ACHN (cell line): Measurements from ENCODE around the gene PBX3.

Source experiments
- DNase-seq: peaks from one replicate; pipeline ENCODE4 v3.0.0-alpha.2; 2015
- in situ Hi-C: cut with HindIII; loops from 2 replicates; pipeline ENCODE4 v1.10.0; 2017; ENCODE audit warnings: low sequenced_read_pairs, low pct_ligation_motif_present, low pct_unique_long_range_greater_than_20kb

PBX3 gene

GRCh38 chr9:125746774-125747052, 460 bp upstream of the PBX3 start:
- DNase-seq = no peak
- in situ Hi-C loops = no loop called here

- DNase-seq = peak; percentile 27
- in situ Hi-C loops = no loop called here
Measured at GRCh38 chr9:125747765-125748445, 732 bp downstream of the PBX3 start.

- in situ Hi-C loops = no loop called here
- no peak for DNase-seq
Measured at GRCh38 chr9:125748446-125749099, 1.4 kb downstream of the PBX3 start.

GRCh38 chr9:125749287-125749935, 2.2 kb downstream of the PBX3 start:
- no peak for DNase-seq
- in situ Hi-C loops = no loop called here

GRCh38 chr9:125749951-125750626, 2.9 kb downstream of the PBX3 start:
- in situ Hi-C loops = no loop called here
- no peak for DNase-seq

- in situ Hi-C loops = no loop called here
- DNase-seq = no peak
Measured at GRCh38 chr9:125750627-125751011, 3.4 kb downstream of the PBX3 start.

- in situ Hi-C loops = no loop called here
- no peak for DNase-seq
Measured at GRCh38 chr9:125752070-125752628, 5.0 kb downstream of the PBX3 start.

- in situ Hi-C loops = no loop called here
- DNase-seq = no peak
Measured at GRCh38 chr9:125754096-125754495, 6.9 kb downstream of the PBX3 start.

- DNase-seq = no peak
- in situ Hi-C loops = no loop called here
Measured at GRCh38 chr9:125755340-125755739, 8.2 kb downstream of the PBX3 start.

- DNase-seq = no peak
- in situ Hi-C loops = no loop called here
Measured at GRCh38 chr9:125756518-125756917, 9.3 kb downstream of the PBX3 start.

GRCh38 chr9:125757834-125758233, 10.7 kb downstream of the PBX3 start:
- DNase-seq = no peak
- in situ Hi-C loops = no loop called here

GRCh38 chr9:125758986-125759763, 12.0 kb downstream of the PBX3 start:
- in situ Hi-C loops = no loop called here
- DNase-seq = no peak

GRCh38 chr9:125759764-125760129, 12.6 kb downstream of the PBX3 start:
- no peak for DNase-seq

GRCh38 chr9:125760537-125760936, 13.4 kb downstream of the PBX3 start:
- in situ Hi-C loops = no loop called here
- DNase-seq = no peak

More at GRCh38 chr9:125759764-125760129, 12.6 kb downstream of the PBX3 start:
- in situ Hi-C loops = no loop called here

- DNase-seq = no peak
- in situ Hi-C loops = no loop called here
Measured at GRCh38 chr9:125761676-125762450, 14.7 kb downstream of the PBX3 start.

- DNase-seq = no peak
- in situ Hi-C loops = no loop called here
Measured at GRCh38 chr9:125763394-125763801, 16.2 kb downstream of the PBX3 start.

- in situ Hi-C loops = no loop called here
- no peak for DNase-seq
Measured at GRCh38 chr9:125764198-125764597, 17.0 kb downstream of the PBX3 start.
